HG02852 (cell line): ENCODE results near the gene KCNJ16.
"Not testable (repeated sequence)": the region's sequence is repeated elsewhere in the genome, so short reads cannot be mapped to it uniquely, and the experiment has no call there.

Experiments used
- ATAC-seq: cut with Tn5 transposase; IDR thresholded peaks from one replicate; pipeline ENCODE4 v1.9.1; 2021; ENCODE audit warnings: mild to moderate bottlenecking, moderate library complexity; ENCODE audit not compliant: unreplicated experiment

The KCNJ16 gene

GRCh38 chr17:70074956-70075355 is at the start of gene KCNJ16:
TSS of gene KCNJ16 (plus strand) at chr17:70075225. CDS start at chr17:70132088, 56,863 bp downstream.
- no peak for ATAC-seq

GRCh38 chr17:70028397-70028796 is 46.6 kb upstream of the KCNJ16 start:
- no peak for ATAC-seq

GRCh38 chr17:70028978-70029767 is 45.9 kb upstream of the KCNJ16 start:
- no peak for ATAC-seq

- ATAC-seq: no peak
These were observed 44.7 kb upstream of the KCNJ16 start for GRCh38 chr17:70030371-70030770.

- ATAC-seq: no peak
These were observed 43.7 kb upstream of the KCNJ16 start for GRCh38 chr17:70031341-70031740.

- no peak for ATAC-seq
These were observed 41.9 kb upstream of the KCNJ16 start for GRCh38 chr17:70033165-70033564.

GRCh38 chr17:70034158-70034557 is 40.9 kb upstream of the KCNJ16 start:
- ATAC-seq: no peak

- ATAC-seq: no peak
These were observed 37.5 kb upstream of the KCNJ16 start for GRCh38 chr17:70037498-70037897.

- ATAC-seq: no peak
These were observed 34.7 kb upstream of the KCNJ16 start for GRCh38 chr17:70040336-70040735.

- no peak for ATAC-seq
These were observed 34.0 kb upstream of the KCNJ16 start for GRCh38 chr17:70041061-70041460.

- ATAC-seq: no peak
These were observed 33.5 kb upstream of the KCNJ16 start for GRCh38 chr17:70041540-70041939.

- ATAC-seq: not testable (repeated sequence)
These were observed 29.2 kb upstream of the KCNJ16 start for GRCh38 chr17:70045780-70046179.

- ATAC-seq: no peak
These were observed 27.2 kb upstream of the KCNJ16 start for GRCh38 chr17:70047619-70048419.

- no peak for ATAC-seq
These were observed 25.0 kb upstream of the KCNJ16 start for GRCh38 chr17:70049801-70050591.

- ATAC-seq: no peak
These were observed 24.1 kb upstream of the KCNJ16 start for GRCh38 chr17:70050931-70051330.

- ATAC-seq: no peak
These were observed 21.5 kb upstream of the KCNJ16 start for GRCh38 chr17:70053241-70054234.

GRCh38 chr17:70055000-70055399 is 20.0 kb upstream of the KCNJ16 start:
- ATAC-seq: no peak

GRCh38 chr17:70059071-70059470 is 16.0 kb upstream of the KCNJ16 start:
- ATAC-seq: no peak

GRCh38 chr17:70059649-70060048 is 15.4 kb upstream of the KCNJ16 start:
- no peak for ATAC-seq

GRCh38 chr17:70060415-70060814 is 14.6 kb upstream of the KCNJ16 start:
- no peak for ATAC-seq
